ENCODE results near the gene PGBD2. TPM values are rescaled to one million over a fixed set of nuclear protein-coding genes. Genes with fewer than 3 reads are reported as not detected.

Gene PGBD2
- polyA plus RNA-seq, 2 of the 4 experiments (the other 2 are of a cell fraction): 5.6 to 7.1 TPM

DNA sequence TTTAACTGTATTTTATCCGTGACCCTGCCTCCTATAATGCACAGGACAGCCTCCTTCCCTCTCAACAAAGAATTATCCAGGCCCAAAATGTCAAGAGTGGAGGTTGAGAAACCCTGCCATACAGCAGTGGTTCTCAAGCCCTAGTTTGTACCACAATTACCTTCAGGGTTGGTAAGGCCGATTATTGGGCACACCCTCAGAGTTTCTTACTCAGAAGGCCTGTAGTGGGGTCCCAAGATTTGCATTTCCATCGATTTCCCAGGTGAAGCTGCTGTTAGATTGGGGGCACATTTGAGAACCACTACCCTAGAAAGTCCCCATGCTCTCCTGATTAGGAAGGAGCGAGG is 400 bp upstream of the PGBD2 start:
- POLR2A ChIA-PET: interaction anchor here (0.8 to 1.5 kb wide), 7 partner anchors 9 to 80 kb away, joined by 3 to 18 read pairs (median 4); partner anchors contain the start of genes SH3BP5L and ZNF672
- FAIRE-seq (no peak), ATAC-seq (peak in 1 of 2 experiments; percentile 12; a peak in 2 of 6 replicates), DNase-seq (ENCODE audit: low read depth in 1 of 2, low spot score in 1 of 2) (no peak)
- 10% methylated on average over 4 of the region's 4 CpGs for WGBS (ENCODE audit: missing lambda C conversion rate)
- Histone ChIP-seq H3K9me3 (no peaks in the 10 kb centered on the region), H3K4me3 (peak overlapping the region; percentile 53), H3K4me2 (peak overlapping the region; percentile 81), H3K27ac (peak overlapping the region; percentile 81 to 92), H3K4me1 (peaks cover 4% of the 10 kb centered on the region; the same call in 1 of the 3 replicates)
- TF ChIP-seq EHF (CRISPR knock-in tag; IDR thresholded peaks at IDR 0.05): 0 out of 2 replicates have a peak, but pooled peaks have one; percentile 35
- TF ChIP-seq FOSB (CRISPR knock-in tag; IDR thresholded peaks at IDR 0.05): peak; percentile 36; the same call in 1 of the 2 replicates
- TF ChIP-seq HOXB13 (CRISPR knock-in tag; IDR thresholded peaks at IDR 0.05; ENCODE audit: low read depth): 0 out of 2 replicates have a peak, but pooled peaks have one; percentile 26
- no peak for TF ChIP-seq ESRRA (IDR thresholded peaks at IDR 0.05; ENCODE audit: borderline replicate concordance, low read length)
- TF ChIP-seq, protein P1, sequence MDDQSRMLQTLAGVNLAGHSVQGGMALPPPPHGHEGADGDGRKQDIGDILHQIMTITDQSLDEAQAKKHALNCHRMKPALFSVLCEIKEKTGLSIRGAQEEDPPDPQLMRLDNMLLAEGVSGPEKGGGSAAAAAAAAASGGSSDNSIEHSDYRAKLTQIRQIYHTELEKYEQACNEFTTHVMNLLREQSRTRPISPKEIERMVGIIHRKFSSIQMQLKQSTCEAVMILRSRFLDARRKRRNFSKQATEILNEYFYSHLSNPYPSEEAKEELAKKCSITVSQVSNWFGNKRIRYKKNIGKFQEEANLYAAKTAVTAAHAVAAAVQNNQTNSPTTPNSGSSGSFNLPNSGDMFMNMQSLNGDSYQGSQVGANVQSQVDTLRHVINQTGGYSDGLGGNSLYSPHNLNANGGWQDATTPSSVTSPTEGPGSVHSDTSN (IDR thresholded peaks at IDR 0.05): no peak
- TF ChIP-seq EHMT2 (IDR thresholded peaks at IDR 0.05; ENCODE audit: low read depth): 0 out of 2 replicates have a peak, but pooled peaks have one; percentile 29
- CTCF ChIA-PET: interaction anchor here (0.6 to 1.8 kb wide), 6 partner anchors 9 to 125 kb away, joined by 3 to 13 read pairs (median 3); no protein-coding TSS in a partner anchor

DNA sequence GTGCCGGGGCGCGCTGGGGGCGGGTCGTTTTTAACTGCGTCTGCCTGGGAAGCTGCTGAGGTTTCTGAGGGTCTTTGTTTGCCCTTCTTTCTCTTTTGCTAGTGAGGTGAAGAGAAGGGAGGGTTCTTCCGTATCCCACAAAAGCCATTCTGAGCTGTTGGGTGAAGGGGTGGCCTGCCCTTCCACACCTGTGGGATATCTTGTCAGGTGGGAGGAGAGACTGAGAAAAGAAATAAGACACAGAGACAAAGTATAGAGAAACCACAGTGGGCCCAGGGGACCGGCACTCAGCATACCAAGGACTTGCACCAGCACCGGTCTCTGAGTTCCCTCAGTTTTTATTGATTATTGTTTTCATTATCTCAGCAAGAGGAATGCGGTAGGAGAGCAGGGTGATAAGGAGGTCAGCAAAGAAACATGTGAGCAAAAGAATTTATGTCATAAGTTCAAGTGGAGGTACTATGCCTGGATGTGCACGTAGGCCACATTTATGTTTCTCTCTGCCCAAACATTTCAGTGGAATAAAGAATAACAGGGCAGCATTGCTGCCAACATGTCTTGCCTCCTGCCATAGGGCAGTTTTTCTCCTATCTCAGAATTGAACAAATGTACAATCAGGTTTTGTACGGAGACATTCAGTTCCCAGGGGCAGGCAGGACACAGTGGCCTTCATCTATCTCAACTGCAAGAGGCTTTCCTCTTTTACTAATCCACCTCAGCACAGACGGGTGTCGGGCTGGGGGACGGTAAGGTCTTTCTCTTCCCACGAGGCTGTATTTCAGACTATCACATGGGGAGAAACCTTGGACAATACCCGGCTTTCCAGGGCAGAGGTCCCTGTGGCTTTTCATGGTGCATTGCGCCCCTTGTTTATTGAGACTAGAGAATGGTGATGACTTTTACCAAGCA is 972 bp downstream of the PGBD2 start:
- H3K27ac ChIP-seq: peak overlapping the region; percentile 67 to 81
- TF ChIP-seq HEYL (CRISPR knock-in tag; IDR thresholded peaks at IDR 0.05): no peak
- DNase-seq (ENCODE audit: low read depth in 1 of 2, low spot score in 1 of 2): no peak
- peaks cover 4% of the 10 kb centered on the region; the same call in 1 of the 3 replicates for H3K4me1 ChIP-seq
- CTCF ChIA-PET: interaction anchor here (1.0 to 1.8 kb wide), 3 partner anchors 8 to 21 kb away, joined by 3 to 13 read pairs (median 11); no protein-coding TSS in a partner anchor
- WGBS (ENCODE audit: missing lambda C conversion rate): 32% methylated on average over 18 of the region's 18 CpGs
- peak overlapping the region; percentile 62 for H3K4me3 ChIP-seq
- no peak for FAIRE-seq
- POLR2A ChIA-PET: interaction anchor here (0.7 to 1.5 kb wide), 4 partner anchors 33 to 81 kb away, joined by 3 to 15 read pairs (median 5); partner anchors contain the start of genes SH3BP5L and ZNF672
- peak overlapping the region; percentile 91 for H3K4me2 ChIP-seq
- H3K9me3 ChIP-seq: no peaks in the 10 kb centered on the region
- ATAC-seq: peak in 1 of 2 experiments; percentile 31; a peak in 4 of 6 replicates

DNA sequence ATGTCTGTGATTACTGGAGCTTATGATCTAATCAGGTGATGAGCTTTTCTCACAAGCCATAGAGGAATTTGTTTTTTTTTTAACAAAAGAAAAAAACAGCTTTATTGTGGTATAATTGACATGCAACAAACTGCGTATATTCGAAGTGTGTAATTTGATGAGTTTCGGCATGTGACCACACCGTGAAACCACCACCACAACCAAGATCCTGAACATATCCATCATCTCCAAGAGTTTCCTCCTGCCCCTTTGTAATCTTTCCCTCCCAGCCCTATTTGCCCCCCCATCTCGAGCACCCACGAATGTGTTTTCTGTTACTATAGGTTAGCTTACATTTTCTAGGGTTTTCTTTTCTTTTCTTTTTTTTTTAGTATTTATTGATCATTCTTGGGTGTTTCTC is 4.7 kb downstream of the PGBD2 start:
- TF ChIP-seq, protein P2, sequence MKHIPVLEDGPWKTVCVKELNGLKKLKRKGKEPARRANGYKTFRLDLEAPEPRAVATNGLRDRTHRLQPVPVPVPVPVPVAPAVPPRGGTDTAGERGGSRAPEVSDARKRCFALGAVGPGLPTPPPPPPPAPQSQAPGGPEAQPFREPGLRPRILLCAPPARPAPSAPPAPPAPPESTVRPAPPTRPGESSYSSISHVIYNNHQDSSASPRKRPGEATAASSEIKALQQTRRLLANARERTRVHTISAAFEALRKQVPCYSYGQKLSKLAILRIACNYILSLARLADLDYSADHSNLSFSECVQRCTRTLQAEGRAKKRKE (CRISPR knock-in tag; IDR thresholded peaks at IDR 0.05; ENCODE audit: low read depth): no peak
- TF ChIP-seq FOSL2 (IDR thresholded peaks at IDR 0.05): no peak
- no peak for TF ChIP-seq FOSL2 (CRISPR knock-in tag; IDR thresholded peaks at IDR 0.05)
- no peak for TF ChIP-seq EHF (CRISPR knock-in tag; IDR thresholded peaks at IDR 0.05)
- TF ChIP-seq FOXS1 (CRISPR knock-in tag; IDR thresholded peaks at IDR 0.05): no peak
- no peak for TF ChIP-seq CBX8 (IDR thresholded peaks at IDR 0.05)
- no peak for TF ChIP-seq POLR2AphosphoS2 (conservative IDR thresholded peaks at IDR 0.05; ENCODE audit: low read length)
- no peak for TF ChIP-seq EHMT2 (IDR thresholded peaks at IDR 0.05; ENCODE audit: low read depth)
- no peak for TF ChIP-seq RCOR1 (IDR thresholded peaks at IDR 0.05; ENCODE audit: low read depth, low read length)
- TF ChIP-seq POLR2A (IDR thresholded peaks at IDR 0.05; ENCODE audit: low read length): no peak
- no peak for TF ChIP-seq EP300 (IDR thresholded peaks at IDR 0.05)
- TF ChIP-seq JUN (IDR thresholded peaks at IDR 0.05): no peak
- TF ChIP-seq CEBPB (IDR thresholded peaks at IDR 0.05): no peak
- no peak for TF ChIP-seq MAZ (IDR thresholded peaks at IDR 0.05; ENCODE audit: borderline replicate concordance, low read depth, low read length)
- no peak for TF ChIP-seq TFCP2L1 (CRISPR knock-in tag; IDR thresholded peaks at IDR 0.05)
- TF ChIP-seq PHF8 (IDR thresholded peaks at IDR 0.05; ENCODE audit: borderline replicate concordance, low read depth): no peak
- TF ChIP-seq, protein P3, sequence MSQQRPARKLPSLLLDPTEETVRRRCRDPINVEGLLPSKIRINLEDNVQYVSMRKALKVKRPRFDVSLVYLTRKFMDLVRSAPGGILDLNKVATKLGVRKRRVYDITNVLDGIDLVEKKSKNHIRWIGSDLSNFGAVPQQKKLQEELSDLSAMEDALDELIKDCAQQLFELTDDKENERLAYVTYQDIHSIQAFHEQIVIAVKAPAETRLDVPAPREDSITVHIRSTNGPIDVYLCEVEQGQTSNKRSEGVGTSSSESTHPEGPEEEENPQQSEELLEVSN (IDR thresholded peaks at IDR 0.05; ENCODE audit: borderline replicate concordance, low read depth): no peak
- TF ChIP-seq SMC3 (IDR thresholded peaks at IDR 0.05): no peak
- TF ChIP-seq, protein P4, sequence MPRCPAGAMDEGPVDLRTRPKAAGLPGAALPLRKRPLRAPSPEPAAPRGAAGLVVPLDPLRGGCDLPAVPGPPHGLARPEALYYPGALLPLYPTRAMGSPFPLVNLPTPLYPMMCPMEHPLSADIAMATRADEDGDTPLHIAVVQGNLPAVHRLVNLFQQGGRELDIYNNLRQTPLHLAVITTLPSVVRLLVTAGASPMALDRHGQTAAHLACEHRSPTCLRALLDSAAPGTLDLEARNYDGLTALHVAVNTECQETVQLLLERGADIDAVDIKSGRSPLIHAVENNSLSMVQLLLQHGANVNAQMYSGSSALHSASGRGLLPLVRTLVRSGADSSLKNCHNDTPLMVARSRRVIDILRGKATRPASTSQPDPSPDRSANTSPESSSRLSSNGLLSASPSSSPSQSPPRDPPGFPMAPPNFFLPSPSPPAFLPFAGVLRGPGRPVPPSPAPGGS (IDR thresholded peaks at IDR 0.05): no peak
- TF ChIP-seq ZFP36 (IDR thresholded peaks at IDR 0.05; ENCODE audit: borderline replicate concordance, partially characterized antibody): no peak
- TF ChIP-seq MAFK (IDR thresholded peaks at IDR 0.05; ENCODE audit: partially characterized antibody): no peak
- ChIA-PET CTCF (no interaction called here), POLR2A (no interaction called here)
- FAIRE-seq: no peak
- DNase-seq (ENCODE audit: low read depth in 1 of 2, low spot score in 1 of 2): no peak
- Histone ChIP-seq H3K4me1 (no peaks in the 10 kb centered on the region), H3K4me2 (no peak overlapping the region), H3K27ac (no peak overlapping the region), H3K4me3 (no peak overlapping the region), H3K9me3 (no peaks in the 10 kb centered on the region)
- no peak for ATAC-seq
- 87% methylated on average over 6 of the region's 6 CpGs for WGBS (ENCODE audit: missing lambda C conversion rate)

All from A549 (cell line).